ENCODE data around the gene SMCO4. TPM values are rescaled to one million over a fixed set of nuclear protein-coding genes. Genes with fewer than 3 reads are reported as not detected.

Gene SMCO4
- total RNA-seq, 6 experiments from 2014 or later, result 8.6 to 13.1 (median 11.0) TPM

DNA sequence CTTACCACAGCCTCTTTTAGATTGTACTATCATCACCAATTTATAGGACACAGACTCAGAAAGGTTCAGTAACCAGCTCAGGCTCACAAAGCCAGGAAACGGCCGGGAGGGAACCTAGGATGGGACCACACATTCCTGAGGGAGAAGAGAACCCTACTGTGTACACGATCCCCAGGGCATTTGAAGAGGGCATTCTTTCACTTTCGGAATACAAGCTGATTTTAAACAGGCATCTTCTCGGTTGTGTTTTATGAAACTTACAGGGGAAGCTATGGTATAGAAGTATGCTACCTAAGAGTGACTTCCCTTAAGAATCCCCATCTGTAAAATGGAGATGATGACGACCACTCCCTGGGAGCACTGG is 19.0 kb downstream of the SMCO4 start:
- Mint-ChIP-seq H3K36me3 (ENCODE audit: low read depth) (no peaks in the 10 kb centered on the region), H3K4me3 (no peak overlapping the region), H3K27me3 (ENCODE audit: insufficient read depth) (no peaks in the 10 kb centered on the region), H3K27ac (no peak overlapping the region), H3K9me3 (no peaks in the 10 kb centered on the region), H3K4me1 (ENCODE audit: low read depth) (peaks cover 10% of the 10 kb centered on the region)
- no peak for DNase-seq
- TF ChIP-seq, protein P1, sequence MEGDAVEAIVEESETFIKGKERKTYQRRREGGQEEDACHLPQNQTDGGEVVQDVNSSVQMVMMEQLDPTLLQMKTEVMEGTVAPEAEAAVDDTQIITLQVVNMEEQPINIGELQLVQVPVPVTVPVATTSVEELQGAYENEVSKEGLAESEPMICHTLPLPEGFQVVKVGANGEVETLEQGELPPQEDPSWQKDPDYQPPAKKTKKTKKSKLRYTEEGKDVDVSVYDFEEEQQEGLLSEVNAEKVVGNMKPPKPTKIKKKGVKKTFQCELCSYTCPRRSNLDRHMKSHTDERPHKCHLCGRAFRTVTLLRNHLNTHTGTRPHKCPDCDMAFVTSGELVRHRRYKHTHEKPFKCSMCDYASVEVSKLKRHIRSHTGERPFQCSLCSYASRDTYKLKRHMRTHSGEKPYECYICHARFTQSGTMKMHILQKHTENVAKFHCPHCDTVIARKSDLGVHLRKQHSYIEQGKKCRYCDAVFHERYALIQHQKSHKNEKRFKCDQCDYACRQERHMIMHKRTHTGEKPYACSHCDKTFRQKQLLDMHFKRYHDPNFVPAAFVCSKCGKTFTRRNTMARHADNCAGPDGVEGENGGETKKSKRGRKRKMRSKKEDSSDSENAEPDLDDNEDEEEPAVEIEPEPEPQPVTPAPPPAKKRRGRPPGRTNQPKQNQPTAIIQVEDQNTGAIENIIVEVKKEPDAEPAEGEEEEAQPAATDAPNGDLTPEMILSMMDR (IDR thresholded peaks at IDR 0.05), result no peak

DNA sequence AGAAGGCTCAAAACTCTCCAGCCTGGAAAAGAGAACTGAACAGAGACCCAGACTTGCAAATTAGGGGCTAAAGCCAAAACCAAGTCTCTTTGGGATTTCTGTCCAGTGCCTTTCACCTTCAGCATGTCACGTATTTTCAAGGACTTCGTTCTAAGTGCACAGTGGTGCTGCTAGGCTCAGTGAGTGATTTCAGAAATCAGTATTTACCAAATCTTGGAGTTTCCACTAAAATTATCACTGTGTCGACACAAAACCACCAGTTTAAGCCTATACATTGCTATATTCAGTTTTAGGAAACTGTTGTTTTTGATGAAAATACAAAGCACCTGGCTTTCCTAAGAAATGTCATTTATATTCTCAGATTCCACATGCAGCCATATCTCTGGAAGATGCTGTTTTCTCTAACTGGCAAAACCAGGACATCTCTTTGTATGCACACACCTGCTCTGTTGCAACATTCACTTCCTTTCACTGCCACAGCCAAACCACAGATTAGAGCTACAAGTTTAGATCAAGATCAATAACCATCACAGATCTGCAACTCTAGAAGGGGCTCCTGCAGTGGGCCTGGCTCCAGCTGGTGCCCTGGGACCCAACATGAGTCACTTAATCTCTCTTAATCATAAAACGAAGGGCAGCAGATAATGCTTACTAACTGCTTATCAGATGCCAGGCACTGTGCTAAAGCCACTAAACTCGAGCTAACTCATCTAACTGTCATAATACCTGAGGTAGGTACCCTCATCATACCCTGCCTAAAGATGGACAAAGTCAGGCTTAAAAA is 22.3 kb downstream of the SMCO4 start:
- Mint-ChIP-seq H3K36me3 (ENCODE audit: low read depth) (no peaks in the 10 kb centered on the region), H3K9me3 (no peaks in the 10 kb centered on the region), H3K27ac (no peak overlapping the region), H3K4me3 (no peak overlapping the region), H3K27me3 (ENCODE audit: insufficient read depth) (no peaks in the 10 kb centered on the region), H3K4me1 (ENCODE audit: low read depth) (peaks cover 7% of the 10 kb centered on the region)
- TF ChIP-seq, protein P1 (IDR thresholded peaks at IDR 0.05), result no peak
- no peak for DNase-seq

DNA sequence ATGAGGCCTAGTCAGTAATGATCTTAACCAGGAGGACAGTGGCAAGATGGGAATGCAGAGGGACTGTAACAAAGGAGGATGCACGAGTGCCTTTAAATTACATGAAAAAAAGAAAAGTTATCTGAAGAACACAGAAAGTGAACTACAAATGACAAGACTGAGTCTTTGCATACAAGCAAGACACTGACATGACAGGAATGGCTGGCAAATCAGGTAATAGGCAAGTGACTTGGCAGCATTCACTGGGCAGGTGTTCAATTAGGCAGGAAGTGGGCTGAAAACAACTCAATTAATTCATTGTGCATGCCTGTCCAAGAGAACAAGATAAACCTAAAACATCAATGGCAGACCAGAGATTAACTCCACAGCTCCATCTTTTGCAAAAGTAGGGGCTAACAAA is 24.0 kb downstream of the SMCO4 start:
- no peaks in the 10 kb centered on the region for H3K36me3 Mint-ChIP-seq (ENCODE audit: low read depth)
- H3K4me3 Mint-ChIP-seq, result no peak overlapping the region
- TF ChIP-seq, protein P1 (IDR thresholded peaks at IDR 0.05), result no peak
- H3K27me3 Mint-ChIP-seq (ENCODE audit: insufficient read depth), result no peaks in the 10 kb centered on the region
- H3K4me1 Mint-ChIP-seq (ENCODE audit: low read depth), result no peaks in the 10 kb centered on the region
- no peaks in the 10 kb centered on the region for H3K9me3 Mint-ChIP-seq
- DNase-seq, result no peak
- H3K27ac Mint-ChIP-seq, result no peak overlapping the region

DNA sequence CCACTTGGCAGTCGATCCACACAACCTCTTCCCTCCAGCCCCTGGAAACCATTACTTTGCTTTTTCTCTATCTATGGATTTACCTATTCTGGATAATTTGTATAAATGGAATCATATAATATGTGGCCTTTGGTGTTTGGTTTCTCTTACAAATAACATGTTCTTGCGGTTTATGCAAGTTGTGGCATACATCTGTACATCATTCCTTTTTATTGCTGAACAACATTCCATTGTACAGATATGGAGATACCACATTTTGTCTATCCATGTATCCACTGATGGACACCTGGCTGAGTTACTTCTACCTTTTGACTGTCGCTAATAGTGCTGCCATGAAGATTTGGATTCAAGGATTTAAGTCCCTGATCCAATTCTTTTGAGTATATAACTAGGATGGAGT is 25.1 kb downstream of the SMCO4 start:
- Mint-ChIP-seq H3K9me3 (no peaks in the 10 kb centered on the region), H3K36me3 (ENCODE audit: low read depth) (no peaks in the 10 kb centered on the region), H3K27ac (no peak overlapping the region), H3K4me3 (no peak overlapping the region), H3K27me3 (ENCODE audit: insufficient read depth) (no peaks in the 10 kb centered on the region), H3K4me1 (ENCODE audit: low read depth) (no peaks in the 10 kb centered on the region)
- no peak for DNase-seq
- TF ChIP-seq, protein P1 (IDR thresholded peaks at IDR 0.05), result no peak

DNA sequence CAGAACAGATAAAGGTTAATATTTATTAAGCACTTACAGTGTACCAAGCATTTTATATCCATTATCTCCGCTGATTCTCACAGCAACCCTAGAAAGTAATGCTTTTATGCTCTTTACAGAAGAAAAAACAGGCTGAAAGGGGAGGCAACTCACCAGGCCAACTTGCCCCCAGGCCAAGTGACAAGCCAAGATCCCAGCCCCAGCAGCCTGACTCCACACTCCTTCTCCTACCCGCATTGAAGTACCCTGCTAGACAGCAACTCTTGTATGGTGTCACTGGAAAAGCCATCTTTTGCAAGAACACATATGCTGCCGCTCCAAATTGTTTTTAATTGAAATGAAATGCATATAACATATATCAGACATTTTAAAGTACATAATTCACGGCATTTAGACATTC is 25.6 kb downstream of the SMCO4 start:
- TF ChIP-seq, protein P1 (IDR thresholded peaks at IDR 0.05), result no peak
- no peak overlapping the region for H3K27ac Mint-ChIP-seq
- no peaks in the 10 kb centered on the region for H3K4me1 Mint-ChIP-seq (ENCODE audit: low read depth)
- no peak for DNase-seq
- H3K36me3 Mint-ChIP-seq (ENCODE audit: low read depth), result no peaks in the 10 kb centered on the region
- H3K27me3 Mint-ChIP-seq (ENCODE audit: insufficient read depth), result no peaks in the 10 kb centered on the region
- H3K9me3 Mint-ChIP-seq, result no peaks in the 10 kb centered on the region
- no peak overlapping the region for H3K4me3 Mint-ChIP-seq

Measured in HFFc6 (cell line).